GM23338 (cell line): ENCODE measurements around the gene TBX10. TPM values are rescaled to one million over a fixed set of nuclear protein-coding genes. Genes with fewer than 3 reads are reported as not detected.

Experiments used
- ATAC-seq: fragments of 200-7000 bp; cut with Tn5 transposase; 3 replicates; pipeline ENCODE4 v1.9.1; 2020
- DNase-seq: peaks from one replicate; pipeline ENCODE4 v3.0.0-alpha.2; 2015; ENCODE audit warnings: low spot score
- H2AFZ ChIP-seq: fragments of 200-600 bp; sonication (generic); 2 replicates; pipeline ENCODE4 v1.8.0; 2016; ENCODE audit warnings: antibody characterized with exemption, mild to moderate bottlenecking, moderate library complexity
- H3F3A ChIP-seq: fragments of 200-600 bp; sonication (generic); replicated peaks from 2 replicates; pipeline ENCODE4 v1.8.0; 2017; ENCODE audit warnings: antibody characterized with exemption, mixed run types, low read depth
- H3K27ac ChIP-seq: fragments of 200-600 bp; sonication (generic); 2 replicates; pipeline ENCODE4 v1.6.1; 2016; ENCODE audit warnings: low read depth
- H3K27me3 ChIP-seq: fragments of 200-600 bp; sonication (generic); 2 replicates; pipeline ENCODE4 v1.8.0; 2016; ENCODE audit warnings: mild to moderate bottlenecking, mixed run types, moderate library complexity; ENCODE audit not compliant: insufficient read depth
- H3K36me3 ChIP-seq: fragments of 200-600 bp; sonication (generic); 2 replicates; pipeline ENCODE4 v1.8.0; 2016; ENCODE audit warnings: mild to moderate bottlenecking; ENCODE audit not compliant: insufficient read depth
- H3K4me1 ChIP-seq: fragments of 200-600 bp; sonication (generic); 2 replicates; pipeline ENCODE4 v1.8.0; 2016; ENCODE audit warnings: mild to moderate bottlenecking, moderate library complexity; ENCODE audit not compliant: insufficient read depth
- H3K4me2 ChIP-seq: fragments of 200-600 bp; sonication (generic); 2 replicates; pipeline ENCODE4 v1.7.1; 2017; ENCODE audit warnings: mixed run types
- H3K4me3 ChIP-seq: fragments of 200-600 bp; sonication (generic); 2 replicates; pipeline ENCODE4 v1.6.1; 2016; ENCODE audit warnings: mixed run types
- H3K79me2 ChIP-seq: fragments of 200-600 bp; sonication (generic); replicated peaks from 2 replicates; pipeline ENCODE4 v1.8.0; 2017; ENCODE audit warnings: mild to moderate bottlenecking; ENCODE audit not compliant: insufficient read depth
- H3K9me2 ChIP-seq: fragments of 200-600 bp; sonication (generic); 2 replicates; pipeline ENCODE4 v1.8.0; 2017; ENCODE audit not compliant: insufficient read depth
- H4K20me1 ChIP-seq: fragments of 200-600 bp; sonication (generic); replicated peaks from 2 replicates; pipeline ENCODE4 v1.8.0; 2017; ENCODE audit warnings: mild to moderate bottlenecking; ENCODE audit not compliant: insufficient read depth
- H3K27ac Mint-ChIP-seq: 2 replicates; pipeline ENCODE4 v1.8.0; 2020; ENCODE audit warnings: inconsistent platforms, mild to moderate bottlenecking, moderate library complexity, mixed read lengths
- H3K27me3 Mint-ChIP-seq: 3 replicates; pipeline ENCODE4 v1.8.0; 2022; ENCODE audit warnings: low read depth, mild to moderate bottlenecking, moderate library complexity, mixed read lengths, inconsistent platforms; ENCODE audit not compliant: insufficient read depth, poor library complexity
- H3K36me3 Mint-ChIP-seq: 3 replicates; pipeline ENCODE4 v1.8.0; 2021; ENCODE audit warnings: low read depth, mild to moderate bottlenecking, inconsistent platforms, moderate library complexity, mixed read lengths
- H3K4me1 Mint-ChIP-seq: 3 replicates; pipeline ENCODE4 v1.8.0; 2020; ENCODE audit warnings: mild to moderate bottlenecking, inconsistent platforms, mixed read lengths
- H3K4me3 Mint-ChIP-seq: 3 replicates; pipeline ENCODE4 v1.8.0; 2021; ENCODE audit warnings: moderate library complexity, mild to moderate bottlenecking, inconsistent platforms, mixed read lengths
- H3K9me3 Mint-ChIP-seq: 3 replicates; pipeline ENCODE4 v1.8.0; 2020; ENCODE audit warnings: moderate library complexity, mild to moderate bottlenecking, inconsistent platforms, mixed read lengths
- CREB1 ChIP-seq: fragments of 250-450 bp; sonication (Bioruptor Pico); IDR thresholded peaks from 2 replicates; pipeline ENCODE4 v1.5.0; 2020; ENCODE audit warnings: low read depth, mild to moderate bottlenecking, moderate library complexity
- CTCF ChIP-seq, 2 experiments: fragments of 200-600 bp in 1 of 2; sonication (generic) in 1 of 2; conservative IDR thresholded peaks; 2 replicates each; pipeline versions ENCODE4 v1.5.1 to v1.6.1; 2016 to 2017; ENCODE audit warnings: antibody characterized with exemption in 2 of 2, low read depth in 2 of 2, mild to moderate bottlenecking in 2 of 2, moderate library complexity in 1 of 2
- ETS1 ChIP-seq: IDR thresholded peaks from 2 replicates; pipeline ENCODE4 v1.6.1; 2016; ENCODE audit warnings: antibody characterized with exemption
- EZH2 ChIP-seq: fragments of 200-600 bp; sonication (generic); IDR thresholded peaks from one replicate; pipeline ENCODE4 v1.8.0; 2017; ENCODE audit warnings: antibody characterized with exemption, mild to moderate bottlenecking, low read depth; ENCODE audit not compliant: unreplicated experiment
- EZH2phosphoT487 ChIP-seq: fragments of 200-600 bp; sonication (generic); IDR thresholded peaks from one replicate; pipeline ENCODE4 v1.8.1; 2018; ENCODE audit warnings: antibody characterized with exemption; ENCODE audit not compliant: unreplicated experiment
- JUNB ChIP-seq: IDR thresholded peaks from one replicate; pipeline ENCODE4 v1.6.1; 2016; ENCODE audit warnings: antibody characterized with exemption; ENCODE audit not compliant: unreplicated experiment
- NANOG ChIP-seq: IDR thresholded peaks from 2 replicates; pipeline ENCODE4 v1.6.1; 2016; ENCODE audit warnings: antibody characterized with exemption, borderline replicate concordance
- POLR2AphosphoS5 ChIP-seq: IDR thresholded peaks from 2 replicates; pipeline ENCODE4 v1.6.1; 2016; ENCODE audit warnings: antibody characterized with exemption, low read depth
- REST ChIP-seq: IDR thresholded peaks from one replicate; pipeline ENCODE4 v1.6.1; 2018; ENCODE audit warnings: antibody characterized with exemption; ENCODE audit not compliant: unreplicated experiment
- STAT1 ChIP-seq: IDR thresholded peaks from one replicate; pipeline ENCODE4 v1.6.1; 2016; ENCODE audit warnings: antibody characterized with exemption; ENCODE audit not compliant: unreplicated experiment
- ZNF114 ChIP-seq: fragments of 250-450 bp; sonication (Bioruptor Pico); IDR thresholded peaks from 2 replicates; pipeline ENCODE4 v1.5.0; 2020; ENCODE audit warnings: mild to moderate bottlenecking, moderate library complexity
- ZNF331 ChIP-seq: fragments of 250-450 bp; sonication (Bioruptor Pico); IDR thresholded peaks from 2 replicates; pipeline ENCODE4 v1.5.0; 2020; ENCODE audit warnings: low read depth, mild to moderate bottlenecking, moderate library complexity
- polyA plus RNA-seq: library from polyadenylated mRNA; unstranded; fragments of >200 nt; fragmentation: Nextera tagmentation; extraction: Ambion mirVana; gene quantifications from 2 replicates; pipeline ENCODE4 v1.2.1, GENCODE V29; 2016
- total RNA-seq: library from RNA; depleted of rRNA; stranded (reverse); fragments of >200 nt; shearing (Covaris generic); gene quantifications from 2 replicates; pipeline ENCODE4 v1.2.3, GENCODE V29; 2014

The TBX10 gene
- total and polyA plus RNA-seq, 2 experiments from 2014 or later = 0.10 TPM; not detected in 1

GRCh38 chr11:67617243-67617953 lies 22.2 kb downstream of the TBX10 start:
- Histone ChIP-seq H3K36me3 (no peaks in the 10 kb centered on the region), H3K4me2 (peak overlapping the region; percentile 71), H2AFZ (no peak overlapping the region), H3K79me2 (no peaks in the 10 kb centered on the region), H3K27me3 (peaks cover 54% of the 10 kb centered on the region), H3K4me3 (peak overlapping the region; percentile 46), H3K27ac (no peak overlapping the region), H3K9me2 (no peaks in the 10 kb centered on the region), H3F3A (peaks cover 10% of the 10 kb centered on the region; the same call in 1 of the 2 replicates), H4K20me1 (no peaks in the 10 kb centered on the region), H3K4me1 (peaks cover 44% of the 10 kb centered on the region)
- peaks cover 6% of the 10 kb centered on the region for H3K9me3 Mint-ChIP-seq
- DNase-seq = peak; percentile 58
- H3K4me1 Mint-ChIP-seq = peaks cover 58% of the 10 kb centered on the region
- peak; percentile 3; the same call in 1 of the 3 replicates for ATAC-seq
- TF ChIP-seq NANOG (peak; percentile 58; the same call in 1 of the 2 replicates), ETS1 (no peak)
- peaks cover 12% of the 10 kb centered on the region for H3K36me3 Mint-ChIP-seq
- H3K4me3 Mint-ChIP-seq = peak overlapping the region; percentile 40; the same call in 2 of the 3 replicates
- no peak overlapping the region for H3K27ac Mint-ChIP-seq
- peaks cover 70% of the 10 kb centered on the region for H3K27me3 Mint-ChIP-seq

GRCh38 chr11:67616431-67617242 lies 22.9 kb downstream of the TBX10 start:
- H3K9me3 Mint-ChIP-seq = peaks cover 6% of the 10 kb centered on the region
- Histone ChIP-seq H3F3A (peaks cover 10% of the 10 kb centered on the region; the same call in 1 of the 2 replicates), H3K27ac (no peak overlapping the region), H3K27me3 (peaks cover 54% of the 10 kb centered on the region), H4K20me1 (no peaks in the 10 kb centered on the region), H3K4me2 (peak overlapping the region; percentile 71), H3K79me2 (no peaks in the 10 kb centered on the region), H3K36me3 (no peaks in the 10 kb centered on the region), H3K9me2 (no peaks in the 10 kb centered on the region), H2AFZ (0 out of 2 replicates have a peak overlapping the region, but pooled peaks have one; percentile 28), H3K4me1 (peaks cover 40% of the 10 kb centered on the region), H3K4me3 (peak overlapping the region; percentile 46)
- peaks cover 16% of the 10 kb centered on the region for H3K36me3 Mint-ChIP-seq
- H3K27ac Mint-ChIP-seq = no peak overlapping the region
- DNase-seq (no peak), ATAC-seq (peak; percentile 2; the same call in 2 of the 3 replicates)
- peak overlapping the region; percentile 40 for H3K4me3 Mint-ChIP-seq
- peaks cover 68% of the 10 kb centered on the region for H3K27me3 Mint-ChIP-seq
- no peak for TF ChIP-seq REST
- TF ChIP-seq ZNF331 (CRISPR knock-in tag) = no peak
- no peak for TF ChIP-seq EZH2phosphoT487
- no peak for TF ChIP-seq JUNB
- TF ChIP-seq ETS1 = no peak
- TF ChIP-seq ZNF114 = no peak
- no peak for TF ChIP-seq STAT1
- TF ChIP-seq EZH2 = no peak
- no peak for TF ChIP-seq CREB1
- no peak for TF ChIP-seq CTCF (conservative IDR thresholded peaks at IDR 0.05; ENCODE audit: low read depth in 2 of 2)
- no peak for TF ChIP-seq POLR2AphosphoS5
- H3K4me1 Mint-ChIP-seq = peaks cover 52% of the 10 kb centered on the region
